A673 (cell line): ENCODE data around the gene GABARAPL2. TPM values are rescaled to one million over a fixed set of nuclear protein-coding genes. Genes with fewer than 3 reads are reported as not detected.
A peak's percentile ranks its signal among the peaks of the same experiment; 100 is the strongest.

Experiments used
- BruUV-seq: library from RNA; stranded (reverse); fragments of 400-500 nt; replicated peaks from 2 replicates; lab custom pipeline; 2021; lab: Mats Ljungman, UMichigan
- CTCF ChIA-PET: fragments of 300-600 bp; sonication (Branson Sonifier 250); formaldehyde crosslinking; loops from one replicate; lab custom pipeline; 2022; ENCODE audit warnings: antibody characterized with exemption; lab: Charles Lee
- POLR2A ChIA-PET: fragments of 300-600 bp; sonication (Branson Sonifier 250); formaldehyde crosslinking; loops from one replicate; lab custom pipeline; 2022; ENCODE audit warnings: antibody characterized with exemption; ENCODE audit not compliant: low non-redundant PET; lab: Charles Lee
- DNase-seq: peaks from one replicate; pipeline ENCODE4 v3.0.0-alpha.2; 2015; ENCODE audit warnings: low spot score
- H3K27ac ChIP-seq: fragments of 200-600 bp; sonication (generic); 2 replicates; pipeline ENCODE4 v1.5.1; 2016; ENCODE audit warnings: mixed run types, low read depth, mild to moderate bottlenecking, mixed read lengths, antibody characterized with exemption, low read length; ENCODE audit not compliant: poor library complexity, severe bottlenecking
- H3K27me3 ChIP-seq: fragments of 200-600 bp; sonication (generic); replicated peaks from 2 replicates; pipeline ENCODE4 v1.6.1; 2017; ENCODE audit warnings: mixed run types, low read depth, mild to moderate bottlenecking, mixed read lengths, antibody characterized with exemption, low read length; ENCODE audit not compliant: insufficient read depth, poor library complexity
- H3K36me3 ChIP-seq: fragments of 200-600 bp; sonication (generic); 2 replicates; pipeline ENCODE4 v1.6.1; 2016; ENCODE audit warnings: mixed run types, mild to moderate bottlenecking, mixed read lengths, antibody characterized with exemption, low read length; ENCODE audit not compliant: insufficient read depth, poor library complexity, severe bottlenecking
- H3K4me1 ChIP-seq: fragments of 200-600 bp; sonication (generic); 2 replicates; pipeline ENCODE4 v1.6.1; 2017; ENCODE audit warnings: mixed run types, mild to moderate bottlenecking, mixed read lengths, antibody characterized with exemption, low read length; ENCODE audit not compliant: insufficient read depth, poor library complexity, severe bottlenecking
- H3K4me3 ChIP-seq: fragments of 200-600 bp; sonication (generic); 2 replicates; pipeline ENCODE4 v1.5.1; 2016; ENCODE audit warnings: low read depth, mixed run types, mild to moderate bottlenecking, mixed read lengths, low read length; ENCODE audit not compliant: poor library complexity, severe bottlenecking
- H3K9me3 ChIP-seq: fragments of 200-600 bp; sonication (generic); 2 replicates; pipeline ENCODE4 v1.6.1; 2016; ENCODE audit warnings: mixed run types, low read depth, mild to moderate bottlenecking, mixed read lengths, antibody characterized with exemption, low read length; ENCODE audit not compliant: poor library complexity, severe bottlenecking
- CTCF ChIP-seq: fragments of 300-800, 200-600 bp; sonication (generic); conservative IDR thresholded peaks from 2 replicates; pipeline ENCODE4 v1.5.1; 2017; ENCODE audit warnings: low read depth, mild to moderate bottlenecking, antibody characterized with exemption, low read length, moderate library complexity, mixed read lengths
- EZH2 ChIP-seq: fragments of 200-600 bp; sonication (generic); IDR thresholded peaks from 2 replicates; pipeline ENCODE4 v1.6.1; 2017; ENCODE audit warnings: borderline replicate concordance, low read depth, mild to moderate bottlenecking, mixed read lengths, antibody characterized with exemption, low read length; ENCODE audit not compliant: poor library complexity, severe bottlenecking
- intact Hi-C: fragments of 100-400 bp; cut with micrococcal nuclease; formaldehyde crosslinking; loops from one replicate; pipeline ENCODE4 v1.10.0; 2022; ENCODE audit not compliant: unreplicated experiment
- total RNA-seq: library from RNA; stranded (reverse); gene quantifications from 2 replicates; pipeline ENCODE4 v1.2.3, GENCODE V29; 2021

GABARAPL2 gene
- total RNA-seq, 1 experiment from 2014 or later = 95.4 TPM

- Histone ChIP-seq H3K27ac (peak within 1 kb of the TSS; percentile 64), H3K4me3 (peak within 1 kb of the TSS; percentile 87), H3K4me1 (peaks cover 9% of the 10 kb centered on the region), H3K9me3 (no peaks in the 10 kb centered on the region), H3K36me3 (no peaks in the 10 kb centered on the region), H3K27me3 (no peaks in the 10 kb centered on the region)
- CTCF ChIA-PET = interaction anchor here (0.5 to 0.7 kb wide), 2 partner anchors 128 to 135 kb away, joined by 4 to 5 read pairs; no protein-coding TSS in a partner anchor
- no peak for TF ChIP-seq EZH2
- no peak for TF ChIP-seq CTCF
- peak; percentile 98 for DNase-seq
- POLR2A ChIA-PET = interaction anchor here (0.6 kb wide), 2 partner anchors 38 to 161 kb away, joined by 5 to 6 read pairs; no protein-coding TSS in a partner anchor
- intact Hi-C loops = loop anchor here (2.0 kb wide), 1 partner anchor 91 kb away; the partner anchor contains the start of gene TMEM170A
- BruUV-seq = no TSS peak
These were observed 10.3 kb upstream of the GABARAPL2 start, which contains the start of gene TMEM231 for GRCh38 chr16:75555707-75556430. Gene TMEM231, minus strand, starts transcription at chr16:75556252. Its CDS starts 43 bp downstream, at chr16:75556209.

GRCh38 chr16:75556431-75556950 is 9.7 kb upstream of the GABARAPL2 start:
- ChIA-PET CTCF (interaction anchor here (0.5 to 0.7 kb wide), 2 partner anchors 129 to 135 kb away, joined by 4 to 5 read pairs; no protein-coding TSS in a partner anchor), POLR2A (no interaction called here)
- no peaks in the 10 kb centered on the region for H3K36me3 ChIP-seq
- peak overlapping the region; percentile 87 for H3K4me3 ChIP-seq
- DNase-seq = no peak
- H3K4me1 ChIP-seq = peaks cover 9% of the 10 kb centered on the region
- no peak overlapping the region for H3K27ac ChIP-seq
- TF ChIP-seq EZH2 (no peak), CTCF (no peak)
- H3K27me3 ChIP-seq = no peaks in the 10 kb centered on the region
- no peaks in the 10 kb centered on the region for H3K9me3 ChIP-seq
- no TSS peak for BruUV-seq
- intact Hi-C loops = no loop called here

GRCh38 chr16:75558846-75559401 is 7.3 kb upstream of the GABARAPL2 start:
- BruUV-seq = no TSS peak
- CTCF ChIA-PET = no interaction called here

More at GRCh38 chr16:75558846-75559401, 7.3 kb upstream of the GABARAPL2 start:
- no peaks in the 10 kb centered on the region for H3K9me3 ChIP-seq
- H3K4me3 ChIP-seq = no peak overlapping the region
- H3K27ac ChIP-seq = no peak overlapping the region
- DNase-seq = no peak
- H3K27me3 ChIP-seq = no peaks in the 10 kb centered on the region
- peaks cover 9% of the 10 kb centered on the region for H3K4me1 ChIP-seq
- no peaks in the 10 kb centered on the region for H3K36me3 ChIP-seq
- POLR2A ChIA-PET = interaction anchor here (0.6 kb wide), 1 partner anchor 33 kb away, joined by 5 read pairs; no protein-coding TSS in a partner anchor
- intact Hi-C loops = no loop called here
- TF ChIP-seq EZH2 = no peak
- TF ChIP-seq CTCF = no peak
